Smooth muscle cell (in vitro differentiated cells): Measurements from ENCODE around the gene KSR2. TPM values are rescaled to one million over a fixed set of nuclear protein-coding genes. Genes with fewer than 3 reads are reported as not detected.
"Not testable (repeated sequence)": the region's sequence is repeated elsewhere in the genome, so short reads cannot be mapped to it uniquely, and the experiment has no call there.

Source experiments
- DNase-seq: peaks from one replicate; lab custom pipeline; 2025; ENCODE audit not compliant: unreplicated experiment; lab: John Stamatoyannopoulos, UW
- H2AFZ ChIP-seq: fragments of 200-600 bp; sonication (generic); 2 replicates; pipeline ENCODE4 v1.6.0; 2016; ENCODE audit warnings: antibody characterized with exemption, low read depth, mild to moderate bottlenecking
- H3F3A ChIP-seq: fragments of 200-600 bp; sonication (generic); 2 replicates; pipeline ENCODE4 v1.6.0; 2017; ENCODE audit warnings: antibody characterized with exemption, low read depth
- H3K27ac ChIP-seq: fragments of 200-600 bp; sonication (generic); 2 replicates; pipeline ENCODE4 v1.5.1; 2016; ENCODE audit warnings: low read depth, mild to moderate bottlenecking
- H3K27me3 ChIP-seq: fragments of 200-600 bp; sonication (generic); 2 replicates; pipeline ENCODE4 v1.6.1; 2016; ENCODE audit warnings: low read depth, mild to moderate bottlenecking
- H3K36me3 ChIP-seq: fragments of 200-600 bp; sonication (generic); 2 replicates; pipeline ENCODE4 v1.5.1; 2016; ENCODE audit warnings: low read depth
- H3K4me1 ChIP-seq: fragments of 200-600 bp; sonication (generic); 2 replicates; pipeline ENCODE4 v1.5.1; 2016; ENCODE audit warnings: low read depth
- H3K4me2 ChIP-seq: fragments of 200-600 bp; sonication (generic); 2 replicates; pipeline ENCODE4 v1.6.0; 2016; ENCODE audit warnings: mild to moderate bottlenecking
- H3K4me3 ChIP-seq: fragments of 200-600 bp; sonication (generic); 2 replicates; pipeline ENCODE4 v1.5.1; 2016; ENCODE audit warnings: mild to moderate bottlenecking
- H3K79me2 ChIP-seq: fragments of 200-600 bp; sonication (generic); 2 replicates; pipeline ENCODE4 v1.6.0; 2016; ENCODE audit warnings: low read depth, mild to moderate bottlenecking
- H3K9ac ChIP-seq: fragments of 200-600 bp; sonication (generic); 2 replicates; pipeline ENCODE4 v1.6.0; 2016; ENCODE audit warnings: low read depth
- H3K9me3 ChIP-seq: fragments of 200-600 bp; sonication (generic); replicated peaks from 2 replicates; pipeline ENCODE4 v1.5.1; 2016; ENCODE audit warnings: low read depth
- H4K20me1 ChIP-seq: fragments of 200-600 bp; sonication (generic); 2 replicates; pipeline ENCODE4 v1.6.0; 2016; ENCODE audit warnings: low read depth
- WGBS: methylation state at CpG from one replicate; pipeline ENCODE4 v1.1.7; 2016; ENCODE audit warnings: low lambda C conversion rate; 5-methylcytosine and 5-hydroxymethylcytosine counted together
- polyA plus RNA-seq: library from polyadenylated mRNA; unstranded; fragments of >200 nt; fragmentation: Nextera tagmentation; extraction: Ambion mirVana; gene quantifications from 2 replicates; pipeline ENCODE4 v1.2.1, GENCODE V29; 2016
- total RNA-seq: library from RNA; depleted of rRNA; stranded (reverse); fragments of >200 nt; gene quantifications from 2 replicates; pipeline ENCODE4 v1.2.3, GENCODE V29; 2014
- TF ChIP-seq, protein P1 (sequence below): fragments of 200-600 bp; sonication (generic); IDR thresholded peaks from 2 replicates; pipeline ENCODE4 v1.5.1; 2017; ENCODE audit warnings: borderline replicate concordance, mild to moderate bottlenecking, antibody characterized with exemption; ENCODE audit not compliant: insufficient read depth, poor library complexity, severe bottlenecking

Gene KSR2
- total and polyA plus RNA-seq, 2 experiments from 2014 or later: 0.04 TPM; not detected in 1

DNA sequence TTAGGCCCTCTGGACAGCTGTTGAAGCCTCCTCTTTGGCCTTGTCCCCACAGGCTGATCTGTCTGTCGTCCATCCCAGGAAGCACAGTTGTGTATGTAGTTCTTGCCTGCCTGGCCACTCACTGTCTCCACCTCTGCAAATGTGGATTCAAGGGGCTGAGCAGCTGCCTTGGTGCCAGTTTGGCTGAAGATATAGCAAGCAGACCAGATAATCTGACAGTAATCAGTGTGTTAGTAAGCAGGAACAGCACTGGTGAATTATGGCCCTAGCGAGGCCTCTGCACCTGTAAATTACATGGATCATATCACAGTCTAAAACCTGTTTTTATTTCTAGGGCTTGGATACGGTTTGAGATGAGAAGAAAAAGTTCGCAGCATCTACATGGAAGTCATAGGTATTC, 324.8 kb downstream of the KSR2 start:
- H3K9me3 ChIP-seq: no peaks in the 10 kb centered on the region
- H3K36me3 ChIP-seq: no peaks in the 10 kb centered on the region
- no peak overlapping the region for H3K9ac ChIP-seq
- 79% methylated on average over 4 of the region's 4 CpGs for WGBS
- TF ChIP-seq, protein P1, sequence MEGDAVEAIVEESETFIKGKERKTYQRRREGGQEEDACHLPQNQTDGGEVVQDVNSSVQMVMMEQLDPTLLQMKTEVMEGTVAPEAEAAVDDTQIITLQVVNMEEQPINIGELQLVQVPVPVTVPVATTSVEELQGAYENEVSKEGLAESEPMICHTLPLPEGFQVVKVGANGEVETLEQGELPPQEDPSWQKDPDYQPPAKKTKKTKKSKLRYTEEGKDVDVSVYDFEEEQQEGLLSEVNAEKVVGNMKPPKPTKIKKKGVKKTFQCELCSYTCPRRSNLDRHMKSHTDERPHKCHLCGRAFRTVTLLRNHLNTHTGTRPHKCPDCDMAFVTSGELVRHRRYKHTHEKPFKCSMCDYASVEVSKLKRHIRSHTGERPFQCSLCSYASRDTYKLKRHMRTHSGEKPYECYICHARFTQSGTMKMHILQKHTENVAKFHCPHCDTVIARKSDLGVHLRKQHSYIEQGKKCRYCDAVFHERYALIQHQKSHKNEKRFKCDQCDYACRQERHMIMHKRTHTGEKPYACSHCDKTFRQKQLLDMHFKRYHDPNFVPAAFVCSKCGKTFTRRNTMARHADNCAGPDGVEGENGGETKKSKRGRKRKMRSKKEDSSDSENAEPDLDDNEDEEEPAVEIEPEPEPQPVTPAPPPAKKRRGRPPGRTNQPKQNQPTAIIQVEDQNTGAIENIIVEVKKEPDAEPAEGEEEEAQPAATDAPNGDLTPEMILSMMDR: no peak
- H3K4me2 ChIP-seq: no peak overlapping the region
- H3K4me3 ChIP-seq: no peak overlapping the region
- H3K79me2 ChIP-seq: no peaks in the 10 kb centered on the region
- no peak overlapping the region for H3K27ac ChIP-seq
- no peak overlapping the region for H2AFZ ChIP-seq
- peaks cover 5% of the 10 kb centered on the region for H3K27me3 ChIP-seq
- DNase-seq: no peak
- no peaks in the 10 kb centered on the region for H4K20me1 ChIP-seq
- H3F3A ChIP-seq: no peaks in the 10 kb centered on the region
- H3K4me1 ChIP-seq: no peaks in the 10 kb centered on the region

DNA sequence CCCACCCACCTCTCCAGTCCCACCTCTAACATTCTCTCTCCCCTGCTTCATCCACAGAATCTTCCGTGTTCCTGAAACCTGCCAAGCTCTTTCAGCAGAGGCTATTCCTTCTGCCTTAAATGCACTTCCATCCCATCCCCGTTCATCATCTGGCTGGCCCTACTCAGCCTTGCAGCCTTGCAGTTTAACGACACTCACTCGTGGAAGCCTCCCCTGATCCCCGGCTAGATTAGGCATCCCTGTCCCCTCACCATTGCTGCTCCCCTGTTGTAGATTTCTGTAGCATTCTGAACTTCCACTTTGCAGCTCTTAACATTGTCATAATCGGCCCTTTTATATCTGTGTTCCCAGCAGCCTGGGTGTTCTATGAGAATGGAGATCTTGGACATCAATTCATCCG, 326.9 kb downstream of the KSR2 start:
- H3K36me3 ChIP-seq: no peaks in the 10 kb centered on the region
- 78% methylated on average over 7 of the region's 7 CpGs for WGBS
- H3K27me3 ChIP-seq: peaks cover 5% of the 10 kb centered on the region
- no peak overlapping the region for H3K4me3 ChIP-seq
- no peak overlapping the region for H2AFZ ChIP-seq
- no peaks in the 10 kb centered on the region for H4K20me1 ChIP-seq
- no peaks in the 10 kb centered on the region for H3K9me3 ChIP-seq
- no peak overlapping the region for H3K4me2 ChIP-seq
- TF ChIP-seq, protein P1: no peak
- no peaks in the 10 kb centered on the region for H3K4me1 ChIP-seq
- H3K27ac ChIP-seq: no peak overlapping the region
- no peak overlapping the region for H3K9ac ChIP-seq
- H3K79me2 ChIP-seq: no peaks in the 10 kb centered on the region
- no peak for DNase-seq
- no peaks in the 10 kb centered on the region for H3F3A ChIP-seq

GRCh38 chr12:117640511-117640910, 328.3 kb downstream of the KSR2 start:
- TF ChIP-seq, protein P1: no peak
- Histone ChIP-seq H3K27ac (no peak overlapping the region), H4K20me1 (no peaks in the 10 kb centered on the region), H2AFZ (no peak overlapping the region), H3K4me2 (no peak overlapping the region), H3K27me3 (no peaks in the 10 kb centered on the region), H3K9me3 (no peaks in the 10 kb centered on the region), H3K4me1 (no peaks in the 10 kb centered on the region), H3F3A (no peaks in the 10 kb centered on the region), H3K79me2 (no peaks in the 10 kb centered on the region), H3K36me3 (no peaks in the 10 kb centered on the region), H3K4me3 (no peak overlapping the region), H3K9ac (no peak overlapping the region)
- WGBS: 87% methylated on average over 6 of the region's 6 CpGs
- DNase-seq: no peak

- Histone ChIP-seq H3K4me1 (no peaks in the 10 kb centered on the region), H3F3A (no peaks in the 10 kb centered on the region), H3K36me3 (no peaks in the 10 kb centered on the region), H3K27ac (no peak overlapping the region), H3K4me2 (no peak overlapping the region), H2AFZ (no peak overlapping the region), H3K9ac (no peak overlapping the region), H3K4me3 (no peak overlapping the region), H3K79me2 (no peaks in the 10 kb centered on the region), H3K27me3 (no peaks in the 10 kb centered on the region), H3K9me3 (no peaks in the 10 kb centered on the region), H4K20me1 (no peaks in the 10 kb centered on the region)
- TF ChIP-seq, protein P1: no peak
- 93% methylated on average over 2 of the region's 2 CpGs for WGBS
- no peak for DNase-seq
Measured at GRCh38 chr12:117629454-117629853, 339.3 kb downstream of the KSR2 start.

GRCh38 chr12:117628711-117629110, 340.1 kb downstream of the KSR2 start:
- not testable (repeated sequence) for H3K27ac ChIP-seq, H3K9me3 ChIP-seq, H3K27me3 ChIP-seq, H3K4me3 ChIP-seq, H3K79me2 ChIP-seq, H3K4me2 ChIP-seq, H3K36me3 ChIP-seq, H3F3A ChIP-seq, DNase-seq, H4K20me1 ChIP-seq, H3K4me1 ChIP-seq, H2AFZ ChIP-seq, H3K9ac ChIP-seq
- 64% methylated on average over 7 of the region's 7 CpGs for WGBS
